ENCODE measurements around the gene MT1F. TPM values are rescaled to one million over a fixed set of nuclear protein-coding genes. Genes with fewer than 3 reads are reported as not detected.
"Not testable (repeated sequence)": the region's sequence is repeated elsewhere in the genome, so short reads cannot be mapped to it uniquely, and the experiment has no call there.

Gene MT1F
- total RNA-seq, 1 donor from 2014 or later: 36.6 TPM

GRCh38 chr16:56645311-56645710 is 12.4 kb upstream of the MT1F start:
- no peak for DNase-seq (ENCODE audit: low spot score)

DNA sequence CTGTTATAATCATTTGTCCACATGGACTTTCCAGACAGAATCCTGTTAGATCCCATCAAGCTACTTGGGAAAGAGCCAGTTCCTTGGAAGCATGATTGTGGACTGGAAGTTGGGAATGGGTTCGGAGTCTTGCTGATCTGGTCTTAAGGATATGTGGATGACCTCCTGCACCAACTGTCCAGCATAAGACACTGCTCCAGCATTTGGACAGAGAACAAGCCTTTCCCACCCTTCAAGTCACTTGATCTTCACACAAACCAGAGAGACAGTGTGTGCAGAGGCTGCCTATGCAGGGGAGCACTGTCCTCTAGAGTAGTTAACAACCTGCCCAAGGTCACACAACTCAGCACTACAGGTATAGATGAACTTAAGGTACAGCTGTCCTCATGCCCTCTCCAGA is 11.9 kb upstream of the MT1F start:
- no peak for DNase-seq (ENCODE audit: low spot score)

- no peak for DNase-seq (ENCODE audit: low spot score)
Measured at GRCh38 chr16:56647641-56648431, 9.9 kb upstream of the MT1F start.

GRCh38 chr16:56649271-56649670 is 8.5 kb upstream of the MT1F start:
- DNase-seq (ENCODE audit: low spot score): no peak

- DNase-seq (ENCODE audit: low spot score): no peak
Measured at GRCh38 chr16:56649820-56650219, 7.9 kb upstream of the MT1F start.

DNA sequence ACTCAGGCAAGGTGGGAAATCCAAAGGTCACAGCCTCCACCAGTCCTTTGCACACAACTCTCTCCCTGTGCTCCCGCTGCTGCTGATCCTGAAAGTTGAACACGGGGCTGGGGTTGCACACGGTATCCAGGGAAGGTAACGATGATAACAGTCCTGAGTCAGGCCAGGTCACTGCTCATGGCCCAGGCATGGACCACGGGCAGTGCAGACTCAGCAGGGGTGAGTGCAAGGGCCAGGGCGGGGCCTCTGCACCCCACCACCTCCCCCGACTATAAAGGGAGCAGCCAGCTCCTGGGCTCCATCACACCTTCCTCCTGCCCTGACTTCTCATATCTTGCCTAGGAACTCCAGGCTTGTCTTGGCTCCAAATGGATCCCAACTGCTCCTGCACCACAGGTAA is 6.2 kb upstream of the MT1F start, which contains the start of gene MT1B:
TSS of gene MT1B (plus strand) at position 301 of the 400 bp plus-strand sequence. CDS start at position 369, 68 bp downstream.
- no peak for DNase-seq (ENCODE audit: low spot score)

- DNase-seq (ENCODE audit: low spot score): no peak
Measured at GRCh38 chr16:56652600-56652999, 5.2 kb upstream of the MT1F start.

DNA sequence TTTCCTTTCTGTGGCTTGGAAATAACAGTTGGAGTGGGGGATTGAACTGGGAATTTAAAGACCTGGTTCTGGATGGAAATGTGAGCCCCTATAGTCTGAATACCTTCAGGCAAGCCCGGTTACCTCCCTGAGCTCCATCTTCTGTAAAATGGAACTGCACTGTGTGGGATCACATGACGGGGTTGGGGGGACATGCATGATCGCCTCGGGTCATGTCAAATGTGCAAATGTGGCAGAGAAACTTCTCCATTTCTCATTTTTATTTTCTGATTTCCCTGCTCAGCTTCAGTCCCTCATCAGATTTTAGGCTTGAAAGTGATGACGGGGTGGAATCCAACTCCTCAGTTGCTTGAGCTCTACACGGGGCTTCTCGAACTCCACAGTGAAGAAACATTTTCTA is 4.5 kb upstream of the MT1F start:
- no peak for DNase-seq (ENCODE audit: low spot score)

DNA sequence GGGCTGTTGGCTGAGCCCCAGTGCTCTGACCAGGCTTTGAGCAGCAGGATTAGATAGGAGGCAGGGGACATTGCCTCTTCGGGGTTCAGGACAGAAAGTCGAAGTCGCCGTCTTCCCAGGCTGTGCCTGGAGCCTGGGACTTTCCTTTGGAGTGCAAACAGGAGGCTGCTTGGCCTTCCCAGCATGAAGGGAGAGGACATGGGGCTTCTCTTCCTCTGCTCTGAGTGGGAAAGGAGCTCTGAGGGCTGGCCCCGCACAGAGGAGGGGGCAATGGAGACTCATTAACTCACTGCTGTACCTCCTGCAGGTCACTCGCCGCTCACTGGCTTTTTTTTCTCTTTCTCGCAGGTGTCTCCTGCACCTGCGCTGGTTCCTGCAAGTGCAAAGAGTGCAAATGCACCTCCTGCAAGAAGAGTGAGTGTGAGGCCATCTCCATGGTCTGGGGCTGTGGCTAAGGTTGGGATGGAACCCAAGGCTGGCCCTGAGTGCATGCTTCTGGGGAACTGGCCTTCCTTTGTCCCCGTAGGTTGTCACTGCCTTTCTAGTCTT is 642 bp downstream of the MT1F start:
- no peak for DNase-seq (ENCODE audit: low spot score)

DNA sequence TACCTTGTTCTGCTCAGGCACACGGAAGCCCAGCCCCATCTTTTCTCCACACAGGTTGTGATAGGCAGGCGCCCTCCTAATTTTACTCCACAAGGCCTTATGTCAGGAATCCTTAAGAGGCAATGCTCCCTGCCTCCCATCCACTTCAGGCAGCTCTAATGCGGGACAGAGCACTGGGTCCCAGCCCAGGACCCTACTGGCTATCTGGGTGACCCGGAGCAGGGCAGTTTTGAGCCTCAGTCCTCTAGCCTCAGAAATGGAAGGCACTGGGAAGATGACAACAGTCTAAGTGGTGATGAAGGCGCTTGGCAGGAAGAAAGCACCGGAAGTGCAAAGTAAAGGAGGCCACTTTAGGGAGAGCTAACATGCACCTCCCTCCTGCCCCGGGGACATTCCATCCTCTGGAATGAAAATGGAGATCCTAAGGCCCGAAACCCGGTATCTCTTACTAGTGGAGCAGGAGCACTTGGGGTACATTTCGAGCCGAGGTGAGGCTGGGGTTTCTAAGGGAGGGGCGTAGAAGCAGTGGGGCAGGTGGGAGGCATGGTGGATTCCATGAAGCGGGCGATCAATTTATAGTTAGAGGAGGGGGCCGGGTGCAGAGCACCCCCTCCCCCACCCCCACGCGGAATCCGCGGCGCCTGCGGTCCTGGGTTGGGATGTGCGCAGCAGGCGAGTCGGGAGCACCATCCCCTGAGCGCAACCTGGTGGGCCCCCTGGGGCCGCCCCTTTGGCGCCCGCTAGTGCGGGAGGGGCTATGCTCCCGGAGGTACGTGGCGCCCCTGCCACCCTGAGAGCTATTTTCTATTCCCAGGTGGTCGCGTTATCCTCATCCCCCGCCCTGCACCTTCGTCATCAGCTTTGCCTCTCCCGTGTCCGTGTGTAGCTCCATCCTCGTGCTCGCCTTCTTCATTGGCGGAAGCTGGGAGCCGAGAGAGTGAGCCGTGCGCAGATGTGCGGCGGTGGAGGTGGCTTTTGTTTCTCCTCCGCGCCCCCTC is 4.9 kb downstream of the MT1F start:
- DNase-seq (ENCODE audit: low spot score): no peak

DNA sequence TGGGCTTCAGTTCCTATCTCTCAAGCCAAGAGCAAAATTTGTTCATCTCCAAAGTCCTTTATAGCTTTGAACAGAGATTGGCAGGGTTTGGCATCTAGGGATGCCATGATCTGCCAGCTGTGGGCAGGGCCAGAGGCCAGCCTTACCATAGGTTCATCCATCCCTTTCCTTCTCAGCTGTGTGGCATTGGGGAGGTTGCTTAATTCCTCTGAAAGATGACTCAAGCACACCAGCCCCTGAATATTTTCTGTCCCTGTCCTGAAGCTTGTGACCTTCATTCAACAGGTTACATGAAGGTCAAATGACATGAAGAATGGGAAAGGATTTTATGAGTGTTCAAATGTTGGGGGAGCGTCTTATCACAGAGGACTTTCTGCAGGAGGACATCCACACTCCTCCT is 6.7 kb downstream of the MT1F start:
- DNase-seq (ENCODE audit: low spot score): no peak

- not testable (repeated sequence) for DNase-seq (ENCODE audit: low spot score)
Measured at GRCh38 chr16:56665286-56666261, 7.8 kb downstream of the MT1F start.

DNA sequence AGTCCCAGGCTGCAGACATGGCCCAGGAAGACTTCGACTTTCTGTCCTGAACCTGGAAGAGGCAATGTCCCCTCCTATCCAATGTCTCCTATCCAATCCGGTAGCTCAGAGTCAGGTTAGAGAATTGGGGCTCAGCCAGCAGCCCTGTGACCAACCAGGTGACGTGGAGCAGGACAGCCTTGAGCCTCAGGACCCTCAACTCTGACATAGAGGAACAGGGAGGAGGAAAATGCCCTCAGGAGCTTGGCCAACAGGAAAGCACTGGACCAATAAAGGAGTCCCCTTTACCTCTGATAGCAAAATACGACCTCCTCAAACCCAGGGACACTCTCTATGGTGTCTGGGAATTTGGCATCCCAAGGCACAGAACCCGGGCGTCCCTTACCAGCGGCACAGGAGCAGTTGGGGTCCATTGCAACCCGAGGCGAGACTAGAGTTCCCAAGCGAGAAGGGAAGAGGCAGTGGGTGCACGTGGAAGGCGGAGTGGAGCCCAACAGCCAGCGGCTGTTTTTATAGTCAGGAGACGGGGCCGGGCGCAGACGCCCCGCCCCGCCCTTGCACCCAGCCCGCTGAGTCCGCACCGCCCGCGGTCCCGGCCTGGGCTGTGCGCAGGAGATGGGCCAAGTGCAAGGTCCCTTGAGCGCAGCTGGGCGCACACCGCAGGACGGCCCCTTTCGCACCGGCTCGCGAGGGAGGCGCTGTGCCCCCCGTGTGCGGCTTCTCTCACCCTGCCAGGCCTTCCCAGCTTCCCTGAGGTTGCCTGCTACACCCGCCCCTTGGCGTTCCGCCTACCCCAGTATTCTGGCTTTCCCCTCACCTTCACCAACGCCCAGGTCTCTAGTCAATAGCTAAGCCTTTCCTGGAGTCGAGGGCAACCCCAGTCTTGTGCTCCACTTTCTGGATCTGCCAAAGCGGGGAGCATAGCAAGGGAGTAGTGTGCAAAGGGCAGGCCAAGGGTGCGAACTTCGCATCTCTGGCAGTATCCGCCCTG is 10.1 kb downstream of the MT1F start, which contains the start of gene MT1G:
TSS of gene MT1G (minus strand) at position 485 of the 991 bp plus-strand sequence. CDS start at position 413, 72 bp downstream.
- DNase-seq (ENCODE audit: low spot score): peak; percentile 42

- no peak for DNase-seq (ENCODE audit: low spot score)
Measured at GRCh38 chr16:56669005-56669839, 11.5 kb downstream of the MT1F start, which contains the start of gene MT1H. Gene MT1H (plus strand): TSS chr16:56669814. CDS start chr16:56669885, 71 bp downstream.

DNA sequence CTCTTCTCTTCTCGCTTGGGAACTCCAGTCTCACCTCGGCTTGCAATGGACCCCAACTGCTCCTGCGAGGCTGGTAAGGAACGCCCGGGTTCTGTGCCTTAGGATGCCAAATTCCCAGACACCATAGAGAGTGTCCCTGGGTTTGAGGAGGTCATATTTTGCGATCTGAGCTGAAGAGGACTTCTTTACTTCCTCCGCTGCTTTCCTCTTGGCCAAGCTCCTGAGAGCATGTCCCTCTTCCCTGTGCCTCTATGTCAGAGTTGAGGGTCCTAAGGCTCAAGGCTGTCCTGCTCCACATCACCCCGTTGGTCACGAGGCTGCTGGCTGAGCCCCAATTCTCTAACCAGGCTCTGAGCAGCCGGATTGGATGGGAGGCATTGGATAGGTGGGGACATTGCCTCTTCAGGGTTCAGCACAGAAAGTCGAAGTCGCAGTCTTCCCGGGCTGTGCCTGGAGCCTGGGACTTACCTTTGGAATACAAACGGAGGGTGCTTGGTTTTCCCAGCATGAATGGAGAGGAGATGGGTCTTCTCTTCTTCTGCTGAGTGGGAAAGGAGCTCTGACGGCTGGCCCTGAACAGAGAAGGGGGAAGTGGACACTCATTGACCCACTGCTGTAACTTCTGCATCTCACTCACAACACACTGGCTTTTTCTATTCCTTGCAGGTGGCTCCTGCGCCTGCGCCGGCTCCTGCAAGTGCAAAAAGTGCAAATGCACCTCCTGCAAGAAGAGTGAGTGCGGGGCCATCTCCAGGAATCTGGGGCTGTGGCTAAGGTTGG is 12.3 kb downstream of the MT1F start:
- no peak for DNase-seq (ENCODE audit: low spot score)

DNA sequence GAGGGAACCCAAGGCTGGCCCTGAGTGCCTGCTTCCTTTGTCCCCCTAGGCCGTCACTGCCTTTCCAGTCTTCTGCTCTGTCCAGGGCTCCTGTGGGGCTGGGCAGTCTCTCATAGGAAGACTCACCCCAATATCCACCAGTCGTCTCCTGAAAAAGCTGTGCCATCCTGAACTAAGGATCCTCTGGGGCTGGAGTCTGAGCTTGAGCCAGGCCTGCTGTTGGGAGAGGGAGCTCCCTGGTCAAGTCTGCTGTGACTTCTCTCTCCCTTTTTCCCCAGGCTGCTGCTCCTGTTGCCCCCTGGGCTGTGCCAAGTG is 12.8 kb downstream of the MT1F start:
- no peak for DNase-seq (ENCODE audit: low spot score)

DNA sequence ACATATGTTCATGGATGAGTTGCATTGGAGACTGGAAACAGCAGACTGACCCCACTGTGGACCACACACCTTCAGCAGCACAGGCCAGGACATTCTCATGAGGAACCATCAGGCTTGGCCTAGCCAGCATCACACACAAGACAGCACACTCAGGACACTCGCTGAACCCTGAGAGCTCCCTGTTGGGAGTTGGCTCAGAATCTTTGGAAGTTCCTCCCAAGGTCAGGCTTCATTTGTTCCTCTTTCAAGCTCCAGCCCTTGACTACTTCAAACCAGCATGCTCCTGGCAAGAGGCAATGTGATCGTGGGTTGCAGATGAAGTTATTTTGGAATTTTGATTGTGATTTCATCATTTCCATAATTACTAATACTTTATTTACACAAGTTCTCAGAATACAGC is 13.9 kb downstream of the MT1F start:
- not testable (repeated sequence) for DNase-seq (ENCODE audit: low spot score)

DNA sequence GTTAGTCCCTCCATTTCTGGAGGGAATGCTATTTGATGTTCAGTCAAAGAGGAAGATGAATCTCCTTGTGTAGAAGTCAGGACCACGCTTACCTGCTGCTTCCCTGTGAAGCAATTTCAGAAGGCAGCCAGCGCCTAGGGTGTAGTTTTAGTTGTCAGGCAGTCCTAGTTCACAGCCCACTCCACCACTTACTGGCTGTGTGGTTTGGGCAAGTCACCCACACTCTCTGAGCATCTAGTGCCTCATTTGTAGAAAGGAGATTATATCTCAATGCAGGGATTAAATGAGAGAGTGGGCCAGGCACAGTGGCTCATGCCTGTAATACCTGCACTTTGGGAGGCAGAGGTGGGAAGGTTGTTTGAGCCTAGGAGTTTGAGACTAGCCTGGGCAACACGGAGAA is 14.4 kb downstream of the MT1F start:
- not testable (repeated sequence) for DNase-seq (ENCODE audit: low spot score)
